OCI-LY7 (cell line): ENCODE results near the gene ICE2.

Source experiments
- CTCF ChIP-seq: fragments of 200-600 bp; sonication (generic); conservative IDR thresholded peaks from 2 replicates; pipeline ENCODE4 v1.5.1; 2014; ENCODE audit warnings: mild to moderate bottlenecking, antibody characterized with exemption, low read length, moderate library complexity, mixed read lengths
- EZH2phosphoT487 ChIP-seq: fragments of 200-600 bp; sonication (generic); IDR thresholded peaks from 2 replicates; pipeline ENCODE4 v1.6.1; 2018; ENCODE audit warnings: low read depth, borderline replicate concordance, mild to moderate bottlenecking, mixed run types, antibody characterized with exemption, low read length, moderate library complexity, mixed read lengths

GRCh38 chr15:60414016-60414682 lies 64.8 kb downstream of the ICE2 start:
- TF ChIP-seq CTCF = no peak
- TF ChIP-seq EZH2phosphoT487 = no peak
